Left ventricle myocardium inferior (tissue), 1 donor: ENCODE data around the gene P4HA2. TPM values are rescaled to one million over a fixed set of nuclear protein-coding genes. Genes with fewer than 3 reads are reported as not detected.

Source experiments
- DNase-seq: peaks from one replicate; pipeline ENCODE4 v3.0.0-alpha.2; 2020
- H3K27ac ChIP-seq: fragments of 200-600 bp; replicated peaks from 2 replicates; pipeline ENCODE4 v1.8.0; 2021
- H3K27me3 ChIP-seq: fragments of 200-600 bp; 2 replicates; pipeline ENCODE4 v1.8.0; 2021; ENCODE audit warnings: low read depth
- H3K36me3 ChIP-seq: fragments of 200-600 bp; 2 replicates; pipeline ENCODE4 v1.8.0; 2021
- H3K4me1 ChIP-seq: fragments of 200-600 bp; 2 replicates; pipeline ENCODE4 v1.8.0; 2021
- H3K4me3 ChIP-seq: fragments of 200-600 bp; 2 replicates; pipeline ENCODE4 v1.8.0; 2021; ENCODE audit warnings: mild to moderate bottlenecking, moderate library complexity
- H3K9me3 ChIP-seq: fragments of 200-600 bp; replicated peaks from 2 replicates; pipeline ENCODE4 v1.8.0; 2021
- CTCF ChIP-seq: fragments of 200-600 bp; IDR thresholded peaks from 2 replicates; pipeline ENCODE4 v1.8.0; 2021; ENCODE audit warnings: antibody characterized with exemption, mild to moderate bottlenecking, borderline replicate concordance
- intact Hi-C: fragments of 100-400 bp; cut with micrococcal nuclease; formaldehyde crosslinking; loops from one replicate; pipeline ENCODE4 v1.11.0; 2022
- total RNA-seq: library from RNA; stranded (reverse); fragmentation: NEBNext Ultra II Directional; extraction: Animal tissue kit (Norgen Biotek cat#: 25700); gene quantifications from one replicate; pipeline ENCODE4 v1.2.1, GENCODE V29; 2021
- donor health status: DM: no; HTN: yes; CAD: no; lungs with severe emphysema.

P4HA2 gene
- total RNA-seq, 1 donor from 2014 or later: 80.5 TPM

- intact Hi-C loops: no loop called here
These were observed 2.9 kb downstream of the P4HA2 start for GRCh38 chr5:132224716-132225115.

GRCh38 chr5:132223861-132224260, 3.8 kb downstream of the P4HA2 start:
- H3K27me3 ChIP-seq: no peaks in the 10 kb centered on the region
- peaks cover 96% of the 10 kb centered on the region for H3K4me1 ChIP-seq
- TF ChIP-seq CTCF: no peak
- no peaks in the 10 kb centered on the region for H3K9me3 ChIP-seq
- peak overlapping the region; percentile 97 for H3K27ac ChIP-seq
- no peaks in the 10 kb centered on the region for H3K36me3 ChIP-seq
- no peak for DNase-seq
- peak overlapping the region; percentile 88 for H3K4me3 ChIP-seq
- intact Hi-C loops: no loop called here

More at GRCh38 chr5:132224716-132225115, 2.9 kb downstream of the P4HA2 start:
- Histone ChIP-seq H3K27ac (peak overlapping the region; percentile 97), H3K4me3 (peak overlapping the region; percentile 88), H3K36me3 (no peaks in the 10 kb centered on the region), H3K27me3 (no peaks in the 10 kb centered on the region), H3K9me3 (no peaks in the 10 kb centered on the region), H3K4me1 (peaks cover 87% of the 10 kb centered on the region)
- no peak for TF ChIP-seq CTCF
- DNase-seq: no peak

- H3K4me3 ChIP-seq: no peak overlapping the region
- peaks cover 100% of the 10 kb centered on the region for H3K4me1 ChIP-seq
- no peak for DNase-seq
- peak overlapping the region; percentile 97 for H3K27ac ChIP-seq
- H3K9me3 ChIP-seq: no peaks in the 10 kb centered on the region
- H3K36me3 ChIP-seq: peaks cover 7% of the 10 kb centered on the region
- no peak for TF ChIP-seq CTCF
- no peaks in the 10 kb centered on the region for H3K27me3 ChIP-seq
- intact Hi-C loops: no loop called here
These were observed 5.0 kb downstream of the P4HA2 start for GRCh38 chr5:132222649-132223038.

- Histone ChIP-seq H3K27me3 (no peaks in the 10 kb centered on the region), H3K9me3 (no peaks in the 10 kb centered on the region), H3K4me1 (peaks cover 100% of the 10 kb centered on the region), H3K36me3 (peaks cover 13% of the 10 kb centered on the region), H3K4me3 (peak overlapping the region; percentile 3), H3K27ac (peak overlapping the region; percentile 97)
- intact Hi-C loops: no loop called here
- peak; percentile 24 for TF ChIP-seq CTCF
- DNase-seq: peak; percentile 71
These were observed 5.6 kb downstream of the P4HA2 start for GRCh38 chr5:132221781-132222648.

GRCh38 chr5:132220491-132220890, 7.2 kb downstream of the P4HA2 start:
- intact Hi-C loops: no loop called here
- Histone ChIP-seq H3K36me3 (peaks cover 23% of the 10 kb centered on the region), H3K27ac (peak overlapping the region; percentile 97), H3K9me3 (no peaks in the 10 kb centered on the region), H3K4me1 (peaks cover 100% of the 10 kb centered on the region), H3K27me3 (no peaks in the 10 kb centered on the region), H3K4me3 (no peak overlapping the region)
- no peak for TF ChIP-seq CTCF
- no peak for DNase-seq
